Astrocyte (in vitro differentiated cells and primary cell): ENCODE results near the gene PCYT2.

Experiments used
- EZH2 ChIP-seq: IDR thresholded peaks from 2 replicates; pipeline ENCODE4 v1.6.1; 2012; ENCODE audit warnings: mild to moderate bottlenecking, low read length, inconsistent platforms; ENCODE audit not compliant: insufficient read depth
- TF ChIP-seq, protein P1 (sequence below): IDR thresholded peaks from 2 replicates; pipeline ENCODE4 v1.5.1; 2011; ENCODE audit warnings: low read depth, mild to moderate bottlenecking, inconsistent platforms, low read length, moderate library complexity; ENCODE audit not compliant: insufficient read depth

DNA sequence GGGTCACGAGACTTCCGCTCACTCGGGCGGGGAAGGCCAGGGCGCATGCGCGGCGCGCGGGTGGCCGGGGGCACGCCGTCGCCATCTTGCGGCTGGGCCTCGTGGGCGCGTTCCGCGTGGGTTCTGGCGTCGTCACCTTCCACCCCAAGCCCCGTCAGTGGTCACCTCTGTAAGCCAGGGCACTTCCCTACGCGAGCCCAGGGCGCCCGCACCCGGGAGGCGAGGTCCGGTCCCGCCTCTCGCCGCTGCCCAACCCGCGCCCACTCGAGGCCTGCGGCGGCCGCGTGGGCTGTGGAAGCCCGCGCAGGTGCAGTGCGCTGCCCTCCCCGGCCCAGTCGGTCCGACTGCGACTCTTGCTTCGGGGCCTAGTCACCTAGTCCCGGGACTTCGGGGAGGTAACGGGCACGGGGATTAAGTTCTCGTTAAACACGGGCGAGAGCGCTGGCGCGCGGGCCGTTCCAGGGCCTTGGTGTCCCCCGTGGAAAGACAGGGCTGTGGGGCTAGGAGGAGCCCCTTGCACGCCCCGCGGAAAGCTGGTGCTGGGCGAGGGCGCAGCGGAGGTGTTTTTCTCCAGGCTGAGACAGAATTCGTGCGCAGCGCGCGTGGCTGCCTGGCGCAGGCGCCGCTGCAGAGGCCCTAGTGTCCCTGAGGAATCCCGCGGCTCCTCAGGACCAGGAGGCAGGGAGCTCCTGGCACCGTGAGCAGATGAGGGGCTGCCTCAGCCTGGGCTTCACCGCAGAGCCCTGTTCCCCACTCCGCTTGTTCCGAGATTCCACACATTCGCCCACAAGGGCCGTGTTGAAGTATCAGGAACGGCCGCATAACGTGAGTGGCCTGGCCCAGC is 39.6 kb downstream of the PCYT2 start:
- TF ChIP-seq, protein P1, sequence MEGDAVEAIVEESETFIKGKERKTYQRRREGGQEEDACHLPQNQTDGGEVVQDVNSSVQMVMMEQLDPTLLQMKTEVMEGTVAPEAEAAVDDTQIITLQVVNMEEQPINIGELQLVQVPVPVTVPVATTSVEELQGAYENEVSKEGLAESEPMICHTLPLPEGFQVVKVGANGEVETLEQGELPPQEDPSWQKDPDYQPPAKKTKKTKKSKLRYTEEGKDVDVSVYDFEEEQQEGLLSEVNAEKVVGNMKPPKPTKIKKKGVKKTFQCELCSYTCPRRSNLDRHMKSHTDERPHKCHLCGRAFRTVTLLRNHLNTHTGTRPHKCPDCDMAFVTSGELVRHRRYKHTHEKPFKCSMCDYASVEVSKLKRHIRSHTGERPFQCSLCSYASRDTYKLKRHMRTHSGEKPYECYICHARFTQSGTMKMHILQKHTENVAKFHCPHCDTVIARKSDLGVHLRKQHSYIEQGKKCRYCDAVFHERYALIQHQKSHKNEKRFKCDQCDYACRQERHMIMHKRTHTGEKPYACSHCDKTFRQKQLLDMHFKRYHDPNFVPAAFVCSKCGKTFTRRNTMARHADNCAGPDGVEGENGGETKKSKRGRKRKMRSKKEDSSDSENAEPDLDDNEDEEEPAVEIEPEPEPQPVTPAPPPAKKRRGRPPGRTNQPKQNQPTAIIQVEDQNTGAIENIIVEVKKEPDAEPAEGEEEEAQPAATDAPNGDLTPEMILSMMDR = no peak
- no peak for TF ChIP-seq EZH2
